Measurements from ENCODE around the gene CACNA2D1. TPM values are rescaled to one million over a fixed set of nuclear protein-coding genes. Genes with fewer than 3 reads are reported as not detected.

The CACNA2D1 gene
- total and polyA plus RNA-seq, 9 of the 15 experiments (the other 6 are each of a cell fraction or from before 2014, with no cell fraction given), result 0.49 TPM; not detected in 8

DNA sequence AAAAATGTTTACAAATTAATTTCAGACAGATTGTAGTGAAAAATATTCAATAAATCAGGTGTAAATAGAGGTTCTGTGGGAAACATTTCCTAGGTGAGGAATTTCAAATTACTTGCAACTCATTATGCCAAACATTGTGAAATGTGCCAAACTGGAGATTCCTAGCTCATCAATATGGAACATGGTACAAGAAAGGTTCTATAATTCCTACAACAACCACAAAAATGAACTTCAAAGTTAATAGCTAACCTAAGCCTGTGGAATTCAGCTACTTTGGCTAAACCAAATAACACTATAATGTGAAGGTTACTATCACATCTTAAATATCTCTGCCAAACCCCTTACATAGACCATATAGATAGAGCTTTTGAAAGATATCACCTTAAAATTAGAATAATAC, 450.4 kb downstream of the CACNA2D1 start:
- no peaks in the 10 kb centered on the region for H3K9me1 ChIP-seq (ENCODE audit: control insufficient read depth, insufficient read depth, low read length)
- H3K27me3 ChIP-seq (ENCODE audit: control insufficient read depth in 2 of 2, insufficient read depth in 2 of 2, low read length in 2 of 2), result no peaks in the 10 kb centered on the region
- no peaks in the 10 kb centered on the region for H4K20me1 ChIP-seq (replicated peaks; ENCODE audit: control insufficient read depth, insufficient read depth, low read length)
- BruUV-seq (replicated peaks), result no TSS peak
- H2AFZ ChIP-seq (ENCODE audit: low read depth, low read length), result no peak overlapping the region
- no peak overlapping the region for H3K4me3 ChIP-seq
- TF ChIP-seq PHB2 (IDR thresholded peaks at IDR 0.05; ENCODE audit: low read depth) (no peak), ZBTB1 (CRISPR knock-in tag; IDR thresholded peaks at IDR 0.05; ENCODE audit: borderline replicate concordance, low read depth) (no peak), CBX2 (IDR thresholded peaks at IDR 0.05; ENCODE audit: insufficient read depth, low read length, poor library complexity, severe bottlenecking) (no peak), NCOA4 (IDR thresholded peaks at IDR 0.05; ENCODE audit: partially characterized antibody) (no peak), KLF6 (CRISPR knock-in tag; IDR thresholded peaks at IDR 0.05; ENCODE audit: borderline replicate concordance) (no peak), DNMT1 (IDR thresholded peaks at IDR 0.05) (no peak), TBP (optimal IDR thresholded peaks at IDR 0.05; ENCODE audit: low read depth, low read length) (no peak), LCOR (CRISPR knock-in tag; IDR thresholded peaks at IDR 0.05) (no peak), SOX6 (IDR thresholded peaks at IDR 0.05) (no peak), NRF1 (conservative IDR thresholded peaks at IDR 0.05 in 1 of 2, IDR thresholded peaks at IDR 0.05 in 1 of 2) (no peak), HDAC1 (IDR thresholded peaks at IDR 0.05) (no peak)
- TF ChIP-seq, protein P1, sequence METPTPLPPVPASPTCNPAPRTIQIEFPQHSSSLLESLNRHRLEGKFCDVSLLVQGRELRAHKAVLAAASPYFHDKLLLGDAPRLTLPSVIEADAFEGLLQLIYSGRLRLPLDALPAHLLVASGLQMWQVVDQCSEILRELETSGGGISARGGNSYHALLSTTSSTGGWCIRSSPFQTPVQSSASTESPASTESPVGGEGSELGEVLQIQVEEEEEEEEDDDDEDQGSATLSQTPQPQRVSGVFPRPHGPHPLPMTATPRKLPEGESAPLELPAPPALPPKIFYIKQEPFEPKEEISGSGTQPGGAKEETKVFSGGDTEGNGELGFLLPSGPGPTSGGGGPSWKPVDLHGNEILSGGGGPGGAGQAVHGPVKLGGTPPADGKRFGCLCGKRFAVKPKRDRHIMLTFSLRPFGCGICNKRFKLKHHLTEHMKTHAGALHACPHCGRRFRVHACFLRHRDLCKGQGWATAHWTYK (CRISPR knock-in tag; IDR thresholded peaks at IDR 0.05), result no peak
- TF ChIP-seq, protein P2, sequence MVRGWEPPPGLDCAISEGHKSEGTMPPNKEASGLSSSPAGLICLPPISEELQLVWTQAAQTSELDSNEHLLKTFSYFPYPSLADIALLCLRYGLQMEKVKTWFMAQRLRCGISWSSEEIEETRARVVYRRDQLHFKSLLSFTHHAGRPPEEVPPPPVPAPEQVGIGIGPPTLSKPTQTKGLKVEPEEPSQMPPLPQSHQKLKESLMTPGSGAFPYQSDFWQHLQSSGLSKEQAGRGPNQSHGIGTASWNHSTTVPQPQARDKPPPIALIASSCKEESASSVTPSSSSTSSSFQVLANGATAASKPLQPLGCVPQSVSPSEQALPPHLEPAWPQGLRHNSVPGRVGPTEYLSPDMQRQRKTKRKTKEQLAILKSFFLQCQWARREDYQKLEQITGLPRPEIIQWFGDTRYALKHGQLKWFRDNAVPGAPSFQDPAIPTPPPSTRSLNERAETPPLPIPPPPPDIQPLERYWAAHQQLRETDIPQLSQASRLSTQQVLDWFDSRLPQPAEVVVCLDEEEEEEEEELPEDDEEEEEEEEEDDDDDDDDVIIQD (CRISPR knock-in tag; IDR thresholded peaks at IDR 0.05), result no peak
- no peaks in the 10 kb centered on the region for H3K36me3 ChIP-seq (ENCODE audit: control insufficient read depth, insufficient read depth, low read length)
- H3K9me3 ChIP-seq (replicated peaks; ENCODE audit: control insufficient read depth, insufficient read depth, low read depth, low read length), result no peaks in the 10 kb centered on the region
- H3K79me2 ChIP-seq (ENCODE audit: control insufficient read depth, insufficient read depth, low read length), result no peaks in the 10 kb centered on the region
- POLR2A ChIA-PET, result no interaction called here
- CTCF ChIA-PET (ENCODE audit: low intra/inter-chr PET ratio), result no interaction called here
- intact Hi-C loops (cut with micrococcal nuclease), result no loop called here
- no peak for ATAC-seq
- DNase-seq (ENCODE audit: extremely low read depth in 1 of 4, low spot score in 3 of 4), result no peak
- no peak overlapping the region for H3K4me2 ChIP-seq (ENCODE audit: insufficient read depth, low read length)
- H3K9ac ChIP-seq (ENCODE audit: insufficient read depth in 1 of 2, low read depth in 2 of 2, low read length in 2 of 2), result no peak overlapping the region
- no peak for FAIRE-seq
- in situ Hi-C loops (cut with MboI), result no loop called here
- no peak overlapping the region for H3K27ac ChIP-seq (ENCODE audit: extremely low read depth, low read depth, low read length)
- no peaks in the 10 kb centered on the region for H3K4me1 ChIP-seq (replicated peaks in 1 of 2; ENCODE audit: control insufficient read depth in 2 of 2, insufficient read depth in 2 of 2, low read length in 2 of 2)

Data from K562 (cell line).